K562 (cell line): ENCODE data around the gene CAMSAP2. TPM values are rescaled to one million over a fixed set of nuclear protein-coding genes. Genes with fewer than 3 reads are reported as not detected.
A peak's percentile ranks its signal among the peaks of the same experiment; 100 is the strongest.

Source experiments
- ARID4B ChIP-seq: sonication (generic); formaldehyde crosslinking; IDR thresholded peaks from 2 replicates; pipeline ENCODE4 v1.8.0; 2022; ENCODE audit warnings: mild to moderate bottlenecking, missing genetic modification reagents
- ELF2 ChIP-seq: fragments of 250-450 bp; sonication (Bioruptor Pico); IDR thresholded peaks from 2 replicates; pipeline ENCODE4 v1.5.0; 2021; ENCODE audit warnings: mild to moderate bottlenecking
- GTF2B ChIP-seq: IDR thresholded peaks from 2 replicates; pipeline ENCODE4 v1.6.1; 2011; ENCODE audit not compliant: insufficient read length; ENCODE audit errors: extremely low read depth
- HMBOX1 ChIP-seq: sonication (generic); IDR thresholded peaks from 2 replicates; pipeline ENCODE4 v1.6.1; 2016
- HNRNPK ChIP-seq: fragments of 200-400 bp; formaldehyde crosslinking; IDR thresholded peaks from one replicate; pipeline ENCODE4 v1.6.1; 2018; ENCODE audit warnings: mild to moderate bottlenecking, low read depth, low read length; ENCODE audit not compliant: poor library complexity, severe bottlenecking
- NFRKB ChIP-seq: fragments of 450-650 bp; IDR thresholded peaks from 2 replicates; pipeline ENCODE4 v1.6.1; 2016; ENCODE audit warnings: low read depth
- NR4A1 ChIP-seq, 2 experiments: fragments of 250-450 bp in 1 of 2; fragments of 450-650 bp in 1 of 2; sonication (Bioruptor Pico) in 1 of 2; IDR thresholded peaks; 2 replicates each; pipeline versions ENCODE4 v1.4.0 to v1.6.1; 2016 to 2020; ENCODE audit warnings: mild to moderate bottlenecking in 2 of 2, missing compliant biosample characterization in 1 of 2, missing genetic modification characterization in 1 of 2, moderate library complexity in 1 of 2
- OTX1 ChIP-seq: fragments of 450-650 bp; formaldehyde crosslinking; IDR thresholded peaks from 2 replicates; pipeline ENCODE4 v1.4.0; 2022; ENCODE audit warnings: mild to moderate bottlenecking
- PHTF2 ChIP-seq: fragments of 250-450 bp; sonication (Bioruptor Pico); IDR thresholded peaks from 2 replicates; pipeline ENCODE4 v1.5.0; 2021; ENCODE audit warnings: mild to moderate bottlenecking
- SRF ChIP-seq, 2 experiments: fragments of 250-450, 450-650 bp in 1 of 2; sonication (Bioruptor Pico) in 1 of 2; sonication (generic) in 1 of 2; formaldehyde crosslinking; IDR thresholded peaks; 2 replicates each; pipeline versions ENCODE4 v1.5.0 to v1.5.1; 2020 to 2022; ENCODE audit warnings: mild to moderate bottlenecking in 1 of 2, missing genetic modification reagents in 1 of 2
- UBTF ChIP-seq, 2 experiments: IDR thresholded peaks; 2 replicates each; pipeline ENCODE4 v1.6.1; 2012; ENCODE audit warnings: improper control_type of control experiment in 2 of 2, low read depth in 2 of 2, low read length in 2 of 2, borderline replicate concordance in 1 of 2
- ZBTB12 ChIP-seq: fragments of 250-450 bp; sonication (Bioruptor Pico); IDR thresholded peaks from 2 replicates; pipeline ENCODE4 v1.4.0; 2020
- ZFP1 ChIP-seq: fragments of 450-650 bp; formaldehyde crosslinking; IDR thresholded peaks from 2 replicates; pipeline ENCODE4 v1.4.0; 2020; ENCODE audit warnings: mild to moderate bottlenecking, mixed read lengths
- ZNF239 ChIP-seq: fragments of 250-450 bp; sonication (Bioruptor Pico); IDR thresholded peaks from 2 replicates; pipeline ENCODE4 v1.4.0; 2020; ENCODE audit warnings: mild to moderate bottlenecking
- ZNF449 ChIP-seq: fragments of 250-450 bp; sonication (Bioruptor Pico); IDR thresholded peaks from 2 replicates; pipeline ENCODE4 v1.8.0; 2022; ENCODE audit warnings: moderate library complexity, mild to moderate bottlenecking, inconsistent platforms
- polyA plus RNA-seq, 8 experiments: library from polyadenylated mRNA; depleted of rRNA in 4 of 8; stranded (reverse) in 5 of 8; unstranded in 3 of 8; fragments of >200 nt; fragmentation: Nextera tagmentation in 2 of 8; fragmentation: Illumina TruSeq in 1 of 8; extraction: Ambion mirVana in 2 of 8; extraction: Trizol in 1 of 8; gene quantifications; 2 replicates each; pipeline versions ENCODE4 v1.2.1 to v1.2.3, GENCODE V29; 2011 to 2014; ENCODE audit warnings: inconsistent platforms in 1 of 8, missing spikeins in 1 of 8
- total RNA-seq, 7 experiments: library from RNA; depleted of rRNA in 6 of 7; stranded (reverse); fragments of >200 nt in 6 of 7; fragmentation: Illumina TruSeq in 2 of 7; extraction: Trizol in 2 of 7; gene quantifications; 2 replicates each; pipeline versions ENCODE4 v1.2.1 to v1.2.3, GENCODE V29; 2011 to 2021; ENCODE audit warnings: low replicate concordance in 1 of 7

The CAMSAP2 gene
- total and polyA plus RNA-seq, 9 of the 15 experiments (the other 6 are each of a cell fraction or from before 2014, with no cell fraction given) = 1.4 to 7.5 (median 2.7) TPM

GRCh38 chr1:200738949-200739651 lies 407 bp downstream of the CAMSAP2 start (continued):
- TF ChIP-seq SRF (CRISPR knock-in tag; IDR thresholded peaks at IDR 0.05) (0 out of 4 replicates have a peak, but pooled peaks of 1 of the 2 experiments have one; percentile 28), ZNF449 (no peak), ARID4B (CRISPR knock-in tag) (peak; percentile 66; the same call in 1 of the 2 replicates), NR4A1 (CRISPR knock-in tag; IDR thresholded peaks at IDR 0.05) (peak; percentile 58; the same call in 1 of the 2 replicates), NR4A1 (tag; IDR thresholded peaks at IDR 0.05) (no peak), UBTF (IDR thresholded peaks at IDR 0.05; ENCODE audit: borderline replicate concordance in 1 of 2, low read depth in 2 of 2, low read length in 2 of 2) (0 out of 4 replicates have a peak, but pooled peaks of 1 of the 2 experiments have one; percentile 28), GTF2B (no peak), ZFP1 (no peak), HNRNPK (peak; percentile 8), PHTF2 (CRISPR knock-in tag) (no peak), NFRKB (no peak), ELF2 (CRISPR knock-in tag) (no peak), ZNF239 (CRISPR knock-in tag) (no peak), HMBOX1 (no peak), ZBTB12 (CRISPR knock-in tag) (no peak), OTX1 (CRISPR knock-in tag) (peak; percentile 23; the same call in 1 of the 2 replicates)
